ENCODE measurements around the gene GRSF1. TPM values are rescaled to one million over a fixed set of nuclear protein-coding genes. Genes with fewer than 3 reads are reported as not detected.

The GRSF1 gene
- total RNA-seq, 3 donors from 2014 or later (not counting 1 experiment from before 2014, with no cell fraction given) = 33.4 to 50.8 (median 43.0) TPM

- Mint-ChIP-seq H3K4me3 (no peak overlapping the region), H3K36me3 (peaks cover 16% of the 10 kb centered on the region), H3K4me1 (peaks cover 5 to 9% of the 10 kb centered on the region in 2 donors), H3K27me3 (ENCODE audit: low read depth in 2 of 2) (no peaks in the 10 kb centered on the region), H3K27ac (peak overlapping the region in 1 of 2 donors; percentile 33), H3K9me3 (no peaks in the 10 kb centered on the region)
- no peaks in the 10 kb centered on the region for H3K9me3 ChIP-seq (ENCODE audit: control insufficient read depth, insufficient read depth, low read length)
- WGBS (ENCODE audit: insufficient coverage) = 98% methylated on average over 9 of the region's 9 CpGs
- intact Hi-C loops (cut with micrococcal nuclease) = loop anchor here (5.0 to 10.0 kb wide), 2 partner anchors 53 to 355 kb away; no protein-coding TSS in a partner anchor
- no peak for DNase-seq
- ATAC-seq = no peak
- no peaks in the 10 kb centered on the region for H3K27me3 ChIP-seq (ENCODE audit: control insufficient read depth, insufficient read depth, low read length)
- H3K36me3 ChIP-seq (ENCODE audit: control insufficient read depth, insufficient read depth, low read length) = peaks cover 58% of the 10 kb centered on the region
- no peaks in the 10 kb centered on the region for H3K4me1 ChIP-seq (ENCODE audit: control insufficient read depth, insufficient read depth, low read length)
- no peak for TF ChIP-seq CTCF (IDR thresholded peaks at IDR 0.05)
- H3K4me3 ChIP-seq (ENCODE audit: low read length) = no peak overlapping the region
- no peak overlapping the region for H3K27ac ChIP-seq (ENCODE audit: low read length)
Measured at GRCh38 chr4:70830054-70830453, 9.6 kb downstream of the GRSF1 start.

GRCh38 chr4:70829492-70829891 lies 10.2 kb downstream of the GRSF1 start:
- Histone ChIP-seq H3K9me3 (ENCODE audit: control insufficient read depth, insufficient read depth, low read length) (no peaks in the 10 kb centered on the region), H3K27ac (ENCODE audit: low read length) (no peak overlapping the region), H3K4me3 (ENCODE audit: low read length) (no peak overlapping the region), H3K27me3 (ENCODE audit: control insufficient read depth, insufficient read depth, low read length) (no peaks in the 10 kb centered on the region), H3K4me1 (ENCODE audit: control insufficient read depth, insufficient read depth, low read length) (no peaks in the 10 kb centered on the region), H3K36me3 (ENCODE audit: control insufficient read depth, insufficient read depth, low read length) (peaks cover 63% of the 10 kb centered on the region)
- ATAC-seq = no peak
- TF ChIP-seq CTCF (IDR thresholded peaks at IDR 0.05) = no peak
- Mint-ChIP-seq H3K9me3 (no peaks in the 10 kb centered on the region), H3K4me1 (peaks cover 5 to 9% of the 10 kb centered on the region in 2 donors), H3K36me3 (peaks cover 16% of the 10 kb centered on the region), H3K4me3 (no peak overlapping the region), H3K27ac (no peak overlapping the region), H3K27me3 (ENCODE audit: low read depth in 2 of 2) (no peaks in the 10 kb centered on the region)
- DNase-seq = no peak
- WGBS (ENCODE audit: insufficient coverage) = 94% methylated on average over 1 of the region's 1 CpG
- intact Hi-C loops (cut with micrococcal nuclease) = no loop called here

- no peaks in the 10 kb centered on the region for H3K4me1 ChIP-seq (ENCODE audit: control insufficient read depth, insufficient read depth, low read length)
- no peaks in the 10 kb centered on the region for H3K27me3 ChIP-seq (ENCODE audit: control insufficient read depth, insufficient read depth, low read length)
- H3K27ac Mint-ChIP-seq = no peak overlapping the region
- peaks cover 16% of the 10 kb centered on the region for H3K36me3 Mint-ChIP-seq
- TF ChIP-seq CTCF (IDR thresholded peaks at IDR 0.05) = no peak
- peaks cover 5 to 9% of the 10 kb centered on the region in 2 donors for H3K4me1 Mint-ChIP-seq
- H3K36me3 ChIP-seq (ENCODE audit: control insufficient read depth, insufficient read depth, low read length) = peaks cover 65% of the 10 kb centered on the region
- no peaks in the 10 kb centered on the region for H3K9me3 ChIP-seq (ENCODE audit: control insufficient read depth, insufficient read depth, low read length)
- no peaks in the 10 kb centered on the region for H3K27me3 Mint-ChIP-seq (ENCODE audit: low read depth in 2 of 2)
- H3K4me3 ChIP-seq (ENCODE audit: low read length) = no peak overlapping the region
- no peak overlapping the region for H3K27ac ChIP-seq (ENCODE audit: low read length)
- 100% methylated on average over 1 of the region's 3 CpGs for WGBS (ENCODE audit: insufficient coverage)
- no peak for DNase-seq
- no peaks in the 10 kb centered on the region for H3K9me3 Mint-ChIP-seq
- no peak for ATAC-seq
- intact Hi-C loops (cut with micrococcal nuclease) = no loop called here
- no peak overlapping the region for H3K4me3 Mint-ChIP-seq
Measured at GRCh38 chr4:70829015-70829414, 10.7 kb downstream of the GRSF1 start.

- 89% methylated on average over 3 of the region's 3 CpGs for WGBS (ENCODE audit: insufficient coverage)
- no peak overlapping the region for H3K27ac ChIP-seq (ENCODE audit: low read length)
- Mint-ChIP-seq H3K9me3 (no peaks in the 10 kb centered on the region), H3K36me3 (no peaks in the 10 kb centered on the region), H3K27me3 (ENCODE audit: low read depth in 2 of 2) (no peaks in the 10 kb centered on the region), H3K4me1 (peaks cover 0 to 14% of the 10 kb centered on the region in 2 donors), H3K4me3 (no peak overlapping the region), H3K27ac (peak overlapping the region; percentile 12 to 23)
- H3K36me3 ChIP-seq (ENCODE audit: control insufficient read depth, insufficient read depth, low read length) = peaks cover 37% of the 10 kb centered on the region
- intact Hi-C loops (cut with micrococcal nuclease) = no loop called here
- no peaks in the 10 kb centered on the region for H3K9me3 ChIP-seq (ENCODE audit: control insufficient read depth, insufficient read depth, low read length)
- no peak overlapping the region for H3K4me3 ChIP-seq (ENCODE audit: low read length)
- no peak for ATAC-seq
- H3K27me3 ChIP-seq (ENCODE audit: control insufficient read depth, insufficient read depth, low read length) = no peaks in the 10 kb centered on the region
- TF ChIP-seq CTCF (IDR thresholded peaks at IDR 0.05) = no peak
- H3K4me1 ChIP-seq (ENCODE audit: control insufficient read depth, insufficient read depth, low read length) = no peaks in the 10 kb centered on the region
- no peak for DNase-seq
Measured at GRCh38 chr4:70818921-70819320, 20.8 kb downstream of the GRSF1 start.

Data from natural killer cell (primary cell).